Nephron progenitor cell (in vitro differentiated cells): ENCODE results near the gene KBTBD2.

Source experiments
- DNase-seq: peaks from one replicate; pipeline ENCODE4 v3.0.0; 2021
- H3K27ac Mint-ChIP-seq: 2 replicates; pipeline ENCODE4 v1.8.0; 2021; ENCODE audit warnings: mild to moderate bottlenecking, moderate library complexity, mixed read lengths
- H3K27me3 Mint-ChIP-seq: 2 replicates; pipeline ENCODE4 v1.8.0; 2021; ENCODE audit warnings: mild to moderate bottlenecking, low read depth, mixed read lengths; ENCODE audit not compliant: poor library complexity
- H3K36me3 Mint-ChIP-seq: 2 replicates; pipeline ENCODE4 v1.8.0; 2021; ENCODE audit warnings: low read depth, mixed read lengths
- H3K4me1 Mint-ChIP-seq: 2 replicates; pipeline ENCODE4 v1.8.0; 2021; ENCODE audit warnings: mixed read lengths
- H3K4me3 Mint-ChIP-seq: 2 replicates; pipeline ENCODE4 v1.8.0; 2021; ENCODE audit warnings: mild to moderate bottlenecking, moderate library complexity, mixed read lengths
- H3K9me3 Mint-ChIP-seq: 2 replicates; pipeline ENCODE4 v1.8.0; 2021; ENCODE audit warnings: mild to moderate bottlenecking, moderate library complexity, mixed read lengths
- CTCF ChIP-seq: fragments of 200-600 bp; sonication (generic); IDR thresholded peaks from 2 replicates; pipeline ENCODE4 v1.5.0; 2021; ENCODE audit warnings: antibody characterized with exemption

KBTBD2 gene

GRCh38 chr7:32891800-32892520 is 400 bp upstream of the KBTBD2 start:
- Mint-ChIP-seq H3K27me3 (no peaks in the 10 kb centered on the region), H3K4me1 (peaks cover 58% of the 10 kb centered on the region)
- DNase-seq: peak; percentile 97

GRCh38 chr7:32890793-32891042 is 842 bp downstream of the KBTBD2 start:
- no peak for TF ChIP-seq CTCF
- no peak for DNase-seq

More at GRCh38 chr7:32891800-32892520, 400 bp upstream of the KBTBD2 start:
- no peak for TF ChIP-seq CTCF
- no peaks in the 10 kb centered on the region for H3K36me3 Mint-ChIP-seq
- H3K9me3 Mint-ChIP-seq: no peaks in the 10 kb centered on the region
- peak overlapping the region; percentile 88 for H3K4me3 Mint-ChIP-seq
- peak overlapping the region; percentile 100 for H3K27ac Mint-ChIP-seq

GRCh38 chr7:32890010-32890792 is 1.4 kb downstream of the KBTBD2 start:
- H3K9me3 Mint-ChIP-seq: no peaks in the 10 kb centered on the region
- TF ChIP-seq CTCF: no peak
- peak overlapping the region; percentile 89 for H3K4me3 Mint-ChIP-seq
- peaks cover 74% of the 10 kb centered on the region for H3K4me1 Mint-ChIP-seq
- no peaks in the 10 kb centered on the region for H3K27me3 Mint-ChIP-seq
- peak; percentile 5 for DNase-seq
- peak overlapping the region; percentile 95 for H3K27ac Mint-ChIP-seq
- peaks cover 4% of the 10 kb centered on the region for H3K36me3 Mint-ChIP-seq

More at GRCh38 chr7:32890793-32891042, 842 bp downstream of the KBTBD2 start:
- Mint-ChIP-seq H3K9me3 (no peaks in the 10 kb centered on the region), H3K4me3 (peak overlapping the region; percentile 89), H3K27ac (peak overlapping the region; percentile 95), H3K27me3 (no peaks in the 10 kb centered on the region), H3K36me3 (no peaks in the 10 kb centered on the region), H3K4me1 (peaks cover 70% of the 10 kb centered on the region)

GRCh38 chr7:32888505-32888904 is 3.1 kb downstream of the KBTBD2 start:
- H3K36me3 Mint-ChIP-seq: peaks cover 5% of the 10 kb centered on the region
- H3K27me3 Mint-ChIP-seq: no peaks in the 10 kb centered on the region
- no peak for TF ChIP-seq CTCF
- peak overlapping the region; percentile 61 for H3K27ac Mint-ChIP-seq
- peak overlapping the region; percentile 64 for H3K4me3 Mint-ChIP-seq
- no peak for DNase-seq
- H3K9me3 Mint-ChIP-seq: no peaks in the 10 kb centered on the region
- H3K4me1 Mint-ChIP-seq: peaks cover 66% of the 10 kb centered on the region

GRCh38 chr7:32887395-32887794 is 4.2 kb downstream of the KBTBD2 start:
- H3K36me3 Mint-ChIP-seq: peaks cover 5% of the 10 kb centered on the region
- no peak overlapping the region for H3K27ac Mint-ChIP-seq
- no peak overlapping the region for H3K4me3 Mint-ChIP-seq
- peaks cover 60% of the 10 kb centered on the region for H3K4me1 Mint-ChIP-seq
- DNase-seq: no peak
- H3K27me3 Mint-ChIP-seq: no peaks in the 10 kb centered on the region
- no peak for TF ChIP-seq CTCF
- H3K9me3 Mint-ChIP-seq: no peaks in the 10 kb centered on the region
